ENCODE data around the gene MC1R. TPM values are rescaled to one million over a fixed set of nuclear protein-coding genes. Genes with fewer than 3 reads are reported as not detected.

MC1R gene
- polyA plus RNA-seq, 2 of the 4 experiments (the other 2 are of a cell fraction) = 7.4 to 8.0 TPM

DNA sequence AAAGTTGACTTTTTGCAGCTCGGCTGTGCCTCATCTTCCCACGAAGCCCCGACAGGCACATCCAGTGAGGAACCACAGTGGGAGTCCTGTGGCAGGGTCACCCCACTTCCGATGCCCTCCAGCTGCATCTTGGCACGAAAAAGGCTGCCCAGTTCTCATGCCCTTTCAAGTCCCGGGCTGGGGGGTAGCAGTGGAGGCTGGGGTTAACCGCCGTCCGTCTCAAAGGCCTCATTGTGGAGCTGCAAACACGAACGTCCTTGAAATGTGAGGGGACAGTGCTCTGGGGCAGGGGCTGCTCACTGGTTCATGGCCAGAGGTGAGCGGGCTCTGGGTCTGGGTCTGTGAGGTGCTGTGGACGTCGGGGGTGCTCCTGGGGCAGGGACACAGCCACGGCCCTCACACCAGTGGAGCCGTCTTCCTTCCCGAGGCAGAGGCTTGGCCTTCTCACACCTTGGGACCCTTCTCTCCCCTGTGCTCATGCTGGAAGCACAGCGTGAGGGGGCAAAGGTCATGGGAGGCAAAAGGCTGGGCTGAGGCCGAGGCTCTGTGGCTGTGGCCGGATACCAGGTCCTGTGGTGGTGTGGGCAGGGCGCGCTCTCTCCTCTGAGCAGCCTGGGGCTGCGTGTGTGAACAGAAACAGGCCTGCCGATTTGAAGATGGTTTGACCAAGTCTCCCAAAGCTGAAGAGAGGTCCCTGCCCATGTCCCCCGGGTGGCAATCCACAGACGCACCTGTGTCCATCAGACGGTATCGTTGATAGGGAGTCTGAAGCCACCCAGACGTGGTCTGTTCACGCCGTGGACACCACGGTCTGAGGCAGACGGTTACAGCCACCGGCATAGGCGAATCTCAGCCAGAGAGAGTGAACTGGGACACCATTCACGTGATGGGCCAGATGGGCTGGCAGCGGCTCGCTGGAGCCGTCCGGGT is 3.1 kb upstream of the MC1R start (continued):
- TF ChIP-seq, protein P1, sequence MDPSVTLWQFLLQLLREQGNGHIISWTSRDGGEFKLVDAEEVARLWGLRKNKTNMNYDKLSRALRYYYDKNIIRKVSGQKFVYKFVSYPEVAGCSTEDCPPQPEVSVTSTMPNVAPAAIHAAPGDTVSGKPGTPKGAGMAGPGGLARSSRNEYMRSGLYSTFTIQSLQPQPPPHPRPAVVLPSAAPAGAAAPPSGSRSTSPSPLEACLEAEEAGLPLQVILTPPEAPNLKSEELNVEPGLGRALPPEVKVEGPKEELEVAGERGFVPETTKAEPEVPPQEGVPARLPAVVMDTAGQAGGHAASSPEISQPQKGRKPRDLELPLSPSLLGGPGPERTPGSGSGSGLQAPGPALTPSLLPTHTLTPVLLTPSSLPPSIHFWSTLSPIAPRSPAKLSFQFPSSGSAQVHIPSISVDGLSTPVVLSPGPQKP (IDR thresholded peaks at IDR 0.05; ENCODE audit: low read depth, low read length) = no peak
- TF ChIP-seq MAZ (IDR thresholded peaks at IDR 0.05; ENCODE audit: borderline replicate concordance, low read depth, low read length) (no peak), KDM1A (IDR thresholded peaks at IDR 0.05; ENCODE audit: low read depth) (no peak)

DNA sequence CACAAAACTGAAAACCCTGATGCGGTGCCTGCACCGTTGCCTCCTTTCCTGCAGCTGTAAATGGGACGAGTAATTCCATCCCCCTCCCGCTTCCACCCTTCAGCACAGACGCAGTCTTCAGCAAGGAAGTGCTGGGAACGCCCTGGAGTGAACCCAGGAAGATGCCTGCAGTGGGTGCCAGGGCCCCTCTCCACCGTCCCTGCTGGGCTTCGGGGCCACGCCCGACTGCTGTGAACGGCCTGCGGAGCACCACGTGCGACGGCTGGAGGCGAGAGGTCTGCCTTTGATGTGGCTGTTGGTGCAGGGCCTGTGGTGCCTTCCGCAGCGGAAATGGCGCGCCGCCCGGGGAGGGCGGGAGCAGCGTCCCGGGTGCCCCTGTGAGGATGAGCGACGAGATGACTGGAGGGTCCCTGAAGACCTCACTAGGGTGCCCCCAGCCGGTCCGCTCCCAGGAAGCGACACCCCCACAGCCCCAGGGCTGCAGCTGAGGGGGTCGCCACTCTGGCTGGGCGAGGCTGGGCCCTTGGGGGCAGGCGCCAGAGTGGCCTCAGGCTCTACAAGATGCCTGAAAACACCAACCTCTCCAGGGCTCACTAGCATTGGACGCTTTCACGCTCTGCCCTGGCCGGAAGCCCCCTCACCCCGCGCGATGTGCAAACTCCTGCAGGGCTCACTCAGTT is 749 bp upstream of the MC1R start:
- Histone ChIP-seq H3K4me3 (peak overlapping the region; percentile 40), H3K27ac (peak overlapping the region; percentile 93 to 94), H3K4me1 (peaks cover 43% of the 10 kb centered on the region), H3K4me2 (peak overlapping the region; percentile 91), H3K9me3 (no peaks in the 10 kb centered on the region)
- ChIA-PET CTCF (interaction anchor here (0.6 to 11.8 kb wide), 11 partner anchors 9 to 212 kb away, joined by 3 to 109 read pairs (median 5); partner anchors contain the start of gene DEF8), POLR2A (interaction anchor here (0.5 to 1.2 kb wide), 5 partner anchors 8 to 44 kb away, joined by 3 to 8 read pairs (median 4); partner anchors contain the start of gene TCF25)
- DNase-seq (ENCODE audit: low read depth in 1 of 2, low spot score in 1 of 2) (peak; percentile 76 to 96), ATAC-seq (peak; percentile 51 to 70), FAIRE-seq (no peak)
- WGBS (ENCODE audit: missing lambda C conversion rate) = 6% methylated on average over 7 of the region's 39 CpGs
- TF ChIP-seq BHLHE40 (IDR thresholded peaks at IDR 0.05; ENCODE audit: low read depth, low read length) (peak; percentile 83), POLR2A (IDR thresholded peaks at IDR 0.05; ENCODE audit: low read length) (peak; percentile 45), GATA3 (IDR thresholded peaks at IDR 0.05; ENCODE audit: borderline replicate concordance) (peak; percentile 64), RARB (CRISPR knock-in tag; IDR thresholded peaks at IDR 0.05) (no peak), JUN (IDR thresholded peaks at IDR 0.05) (peak in 1 of 2 experiments; percentile 79; a peak in 3 of 5 replicates), CBX8 (IDR thresholded peaks at IDR 0.05) (no peak), RAD21 (conservative IDR thresholded peaks at IDR 0.05 in 1 of 2, IDR thresholded peaks at IDR 0.05 in 1 of 2) (no peak; a peak in 1 of 5 replicates), KDM1A (IDR thresholded peaks at IDR 0.05; ENCODE audit: low read depth) (no peak), FOSL2 (IDR thresholded peaks at IDR 0.05) (no peak), FOSL2 (CRISPR knock-in tag; IDR thresholded peaks at IDR 0.05) (0 out of 2 replicates have a peak, but pooled peaks have one; percentile 10), E2F6 (IDR thresholded peaks at IDR 0.05; ENCODE audit: borderline replicate concordance, low read depth) (peak; percentile 93), CHD2 (IDR thresholded peaks at IDR 0.05; ENCODE audit: low read length, partially characterized antibody) (peak; percentile 19), EHF (CRISPR knock-in tag; IDR thresholded peaks at IDR 0.05) (no peak; the same call in 1 of the 2 replicates), BCL3 (IDR thresholded peaks at IDR 0.05) (0 out of 3 replicates have a peak, but pooled peaks have one; percentile 29), PHF8 (IDR thresholded peaks at IDR 0.05; ENCODE audit: borderline replicate concordance, low read depth) (no peak), JUNB (IDR thresholded peaks at IDR 0.05) (no peak), NFE2L2 (conservative IDR thresholded peaks at IDR 0.05; ENCODE audit: low read length) (no peak), FOSB (CRISPR knock-in tag; IDR thresholded peaks at IDR 0.05) (no peak), MYC (IDR thresholded peaks at IDR 0.05; ENCODE audit: borderline replicate concordance, low read length) (peak; percentile 92), HES2 (IDR thresholded peaks at IDR 0.05) (no peak), USF2 (IDR thresholded peaks at IDR 0.05) (peak; percentile 77), HDAC2 (IDR thresholded peaks at IDR 0.05) (no peak)
- TF ChIP-seq, protein P2, sequence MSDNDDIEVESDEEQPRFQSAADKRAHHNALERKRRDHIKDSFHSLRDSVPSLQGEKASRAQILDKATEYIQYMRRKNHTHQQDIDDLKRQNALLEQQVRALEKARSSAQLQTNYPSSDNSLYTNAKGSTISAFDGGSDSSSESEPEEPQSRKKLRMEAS (IDR thresholded peaks at IDR 0.05) = peak; percentile 100
- TF ChIP-seq, protein P3, sequence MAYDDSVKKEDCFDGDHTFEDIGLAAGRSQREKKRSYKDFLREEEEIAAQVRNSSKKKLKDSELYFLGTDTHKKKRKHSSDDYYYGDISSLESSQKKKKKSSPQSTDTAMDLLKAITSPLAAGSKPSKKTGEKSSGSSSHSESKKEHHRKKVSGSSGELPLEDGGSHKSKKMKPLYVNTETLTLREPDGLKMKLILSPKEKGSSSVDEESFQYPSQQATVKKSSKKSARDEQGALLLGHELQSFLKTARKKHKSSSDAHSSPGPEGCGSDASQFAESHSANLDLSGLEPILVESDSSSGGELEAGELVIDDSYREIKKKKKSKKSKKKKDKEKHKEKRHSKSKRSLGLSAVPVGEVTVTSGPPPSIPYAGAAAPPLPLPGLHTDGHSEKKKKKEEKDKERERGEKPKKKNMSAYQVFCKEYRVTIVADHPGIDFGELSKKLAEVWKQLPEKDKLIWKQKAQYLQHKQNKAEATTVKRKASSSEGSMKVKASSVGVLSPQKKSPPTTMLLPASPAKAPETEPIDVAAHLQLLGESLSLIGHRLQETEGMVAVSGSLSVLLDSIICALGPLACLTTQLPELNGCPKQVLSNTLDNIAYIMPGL (CRISPR knock-in tag; IDR thresholded peaks at IDR 0.05; ENCODE audit: borderline replicate concordance) = no peak

All from A549 (cell line).